Thymus (tissue), 11 donors: ENCODE data around the gene MLKL. TPM values are rescaled to one million over a fixed set of nuclear protein-coding genes. Genes with fewer than 3 reads are reported as not detected.

ENCODE experiments used
- DNase-seq, 9 donors: peaks; one replicate each; pipeline ENCODE4 v3.0.0-alpha.2; 2013; ENCODE audit warnings: low spot score in 9 of 9, low read depth in 6 of 9, missing footprints in 1 of 9
- H3K27ac ChIP-seq, 2 donors: one replicate each; pipeline ENCODE4 v1.5.1; 2013; ENCODE audit warnings: control low read depth in 1 of 2, low read depth in 1 of 2, low read length in 1 of 2, mild to moderate bottlenecking in 1 of 2, moderate library complexity in 1 of 2
- H3K27me3 ChIP-seq, 2 donors: one replicate each; pipeline ENCODE4 v1.5.1; 2013; ENCODE audit warnings: low read length in 1 of 2; ENCODE audit not compliant: control insufficient read depth in 2 of 2, insufficient read depth in 1 of 2
- H3K36me3 ChIP-seq, 2 donors: one replicate each; pipeline ENCODE4 v1.5.1; 2013; ENCODE audit warnings: low read length in 1 of 2, mild to moderate bottlenecking in 1 of 2, moderate library complexity in 1 of 2; ENCODE audit not compliant: control insufficient read depth in 2 of 2, insufficient read depth in 2 of 2
- H3K4me1 ChIP-seq, 2 donors: one replicate each; pipeline ENCODE4 v1.5.1; 2013; ENCODE audit warnings: low read length in 2 of 2; ENCODE audit not compliant: control insufficient read depth in 2 of 2, insufficient read depth in 2 of 2
- H3K4me3 ChIP-seq, 2 donors: one replicate each; pipeline ENCODE4 v1.5.1; 2013; ENCODE audit warnings: low read length in 2 of 2, control low read depth in 1 of 2, mild to moderate bottlenecking in 1 of 2
- H3K9me3 ChIP-seq, 2 donors: one replicate each; pipeline ENCODE4 v1.5.1; 2013; ENCODE audit warnings: low read length in 1 of 2, mild to moderate bottlenecking in 1 of 2; ENCODE audit not compliant: control insufficient read depth in 2 of 2, insufficient read depth in 1 of 2
- WGBS: extraction: QIAGEN DNeasy Blood & Tissue Kit; methylation state at CpG from one replicate; pipeline ENCODE4 v1.1.7; 2013; 5-methylcytosine and 5-hydroxymethylcytosine counted together
- polyA plus RNA-seq: library from polyadenylated mRNA; stranded (reverse); fragments of 200-250 nt; gene quantifications from one replicate; pipeline ENCODE4 v1.2.3, GENCODE V29; 2013
- total RNA-seq: library from RNA; stranded (reverse); fragments of 120-200 nt; gene quantifications from one replicate; pipeline ENCODE4 v1.2.4, GENCODE V29; 2013
- donor health status: healthy.

MLKL gene
- total and polyA plus RNA-seq, 2 donors, result 11.2 to 34.4 TPM

- WGBS, result 93% methylated on average over 2 of the region's 2 CpGs
- peaks cover 42 to 93% of the 10 kb centered on the region in 2 donors for H3K36me3 ChIP-seq
- DNase-seq, result no peak
These were observed 48.8 kb downstream of the MLKL start for GRCh38 chr16:74651841-74652240.

GRCh38 chr16:74650966-74651567 is 49.6 kb downstream of the MLKL start:
- no peaks in the 10 kb centered on the region for H3K27me3 ChIP-seq
- no peaks in the 10 kb centered on the region for H3K4me1 ChIP-seq
- H3K36me3 ChIP-seq, result peaks cover 48 to 91% of the 10 kb centered on the region in 2 donors
- DNase-seq, result peak in 4 of 9 donors; percentile 5 to 20 (median 12)
- 96% methylated on average over 6 of the region's 6 CpGs for WGBS
- H3K4me3 ChIP-seq, result no peak overlapping the region
- H3K27ac ChIP-seq, result no peak overlapping the region
- H3K9me3 ChIP-seq, result no peaks in the 10 kb centered on the region

More at GRCh38 chr16:74651841-74652240, 48.8 kb downstream of the MLKL start:
- Histone ChIP-seq H3K4me1 (no peaks in the 10 kb centered on the region), H3K27ac (no peak overlapping the region), H3K9me3 (no peaks in the 10 kb centered on the region), H3K27me3 (no peaks in the 10 kb centered on the region), H3K4me3 (no peak overlapping the region)

GRCh38 chr16:74649839-74650504 is 50.7 kb downstream of the MLKL start:
- Histone ChIP-seq H3K4me1 (no peaks in the 10 kb centered on the region), H3K27ac (no peak overlapping the region), H3K4me3 (no peak overlapping the region), H3K36me3 (peaks cover 54 to 93% of the 10 kb centered on the region in 2 donors), H3K27me3 (no peaks in the 10 kb centered on the region), H3K9me3 (no peaks in the 10 kb centered on the region)
- DNase-seq, result no peak
- WGBS, result 98% methylated on average over 1 of the region's 1 CpG

GRCh38 chr16:74641969-74642368 is 58.7 kb downstream of the MLKL start:
- Histone ChIP-seq H3K27ac (no peak overlapping the region), H3K4me1 (no peaks in the 10 kb centered on the region), H3K9me3 (no peaks in the 10 kb centered on the region), H3K4me3 (no peak overlapping the region), H3K36me3 (peaks cover 61 to 80% of the 10 kb centered on the region in 2 donors), H3K27me3 (no peaks in the 10 kb centered on the region)
- no peak for DNase-seq
- WGBS, result 98% methylated on average over 8 of the region's 8 CpGs

- Histone ChIP-seq H3K27me3 (no peaks in the 10 kb centered on the region), H3K9me3 (no peaks in the 10 kb centered on the region), H3K4me3 (no peak overlapping the region), H3K36me3 (peaks cover 55 to 77% of the 10 kb centered on the region in 2 donors), H3K27ac (no peak overlapping the region), H3K4me1 (no peaks in the 10 kb centered on the region)
- DNase-seq, result no peak
- WGBS, result 99% methylated on average over 7 of the region's 7 CpGs
These were observed 62.8 kb downstream of the MLKL start for GRCh38 chr16:74637742-74638453.

- WGBS, result 78% methylated on average over 5 of the region's 5 CpGs
- peaks cover 67 to 85% of the 10 kb centered on the region in 2 donors for H3K36me3 ChIP-seq
- no peak for DNase-seq
- no peaks in the 10 kb centered on the region for H3K27me3 ChIP-seq
- H3K4me3 ChIP-seq, result no peak overlapping the region
- H3K9me3 ChIP-seq, result no peaks in the 10 kb centered on the region
- H3K4me1 ChIP-seq, result no peaks in the 10 kb centered on the region
- H3K27ac ChIP-seq, result no peak overlapping the region
These were observed 65.4 kb downstream of the MLKL start for GRCh38 chr16:74635303-74635702.

GRCh38 chr16:74633686-74634085 is 67.0 kb downstream of the MLKL start:
- no peaks in the 10 kb centered on the region for H3K4me1 ChIP-seq
- peaks cover 68 to 88% of the 10 kb centered on the region in 2 donors for H3K36me3 ChIP-seq
- H3K4me3 ChIP-seq, result no peak overlapping the region
- no peak for DNase-seq
- H3K27me3 ChIP-seq, result no peaks in the 10 kb centered on the region
- WGBS, result 95% methylated on average over 7 of the region's 7 CpGs
- H3K27ac ChIP-seq, result no peak overlapping the region
- no peaks in the 10 kb centered on the region for H3K9me3 ChIP-seq

- Histone ChIP-seq H3K4me3 (no peak overlapping the region), H3K27me3 (no peaks in the 10 kb centered on the region), H3K9me3 (no peaks in the 10 kb centered on the region), H3K4me1 (no peaks in the 10 kb centered on the region), H3K36me3 (peaks cover 82 to 97% of the 10 kb centered on the region in 2 donors), H3K27ac (no peak overlapping the region)
- 96% methylated on average over 6 of the region's 6 CpGs for WGBS
- DNase-seq, result no peak
These were observed 73.0 kb downstream of the MLKL start for GRCh38 chr16:74627506-74628220.
